GM18508 (cell line): Measurements from ENCODE around the gene SLC30A7.
A peak's percentile ranks its signal among the peaks of the same experiment; 100 is the strongest.

ENCODE experiments used
- ATAC-seq: cut with Tn5 transposase; IDR thresholded peaks from one replicate; pipeline ENCODE4 v1.9.1; 2021; ENCODE audit warnings: moderate number of reproducible peaks; ENCODE audit not compliant: insufficient read depth, unreplicated experiment

SLC30A7 gene

DNA sequence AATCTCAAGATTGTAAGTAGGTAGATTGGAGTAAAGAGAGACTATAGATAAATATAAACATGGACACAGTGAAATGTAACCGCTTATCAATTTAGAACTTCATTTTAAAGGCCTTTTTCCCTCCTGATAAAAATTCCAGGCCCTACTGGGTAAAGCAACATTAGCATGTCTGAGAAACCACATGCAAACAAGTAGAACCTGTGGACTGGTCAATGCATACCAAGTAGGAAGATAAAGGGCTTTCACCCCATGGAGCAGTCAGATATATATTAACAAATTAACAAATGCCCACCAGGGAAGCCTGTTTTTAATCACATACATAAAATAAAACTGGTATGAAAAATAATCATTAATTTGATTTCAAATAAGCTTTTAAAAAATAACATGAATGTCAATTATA lies 121.6 kb downstream of the SLC30A7 start:
- ATAC-seq = no peak

DNA sequence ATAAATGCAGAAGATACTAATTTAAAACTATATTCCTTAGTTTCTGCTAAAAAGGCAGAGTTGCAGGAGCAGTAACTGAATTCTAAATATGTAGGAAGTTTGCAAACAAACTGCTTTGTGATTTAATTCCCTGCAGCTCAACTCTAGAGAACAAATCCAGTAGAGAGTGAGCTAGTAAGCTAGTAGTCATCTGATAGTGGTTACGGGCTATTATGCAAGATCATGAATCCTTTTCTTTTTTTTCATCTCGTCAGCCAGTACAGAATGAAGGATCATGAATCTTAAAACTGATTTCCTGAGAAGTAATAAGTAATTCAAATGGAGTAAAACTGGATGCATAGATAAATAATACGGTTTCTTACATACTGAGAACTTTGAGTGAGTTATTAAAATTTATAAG lies 126.4 kb downstream of the SLC30A7 start:
- no peak for ATAC-seq

- peak; percentile 10 for ATAC-seq
These were observed 129.4 kb downstream of the SLC30A7 start for GRCh38 chr1:101025283-101025656.

DNA sequence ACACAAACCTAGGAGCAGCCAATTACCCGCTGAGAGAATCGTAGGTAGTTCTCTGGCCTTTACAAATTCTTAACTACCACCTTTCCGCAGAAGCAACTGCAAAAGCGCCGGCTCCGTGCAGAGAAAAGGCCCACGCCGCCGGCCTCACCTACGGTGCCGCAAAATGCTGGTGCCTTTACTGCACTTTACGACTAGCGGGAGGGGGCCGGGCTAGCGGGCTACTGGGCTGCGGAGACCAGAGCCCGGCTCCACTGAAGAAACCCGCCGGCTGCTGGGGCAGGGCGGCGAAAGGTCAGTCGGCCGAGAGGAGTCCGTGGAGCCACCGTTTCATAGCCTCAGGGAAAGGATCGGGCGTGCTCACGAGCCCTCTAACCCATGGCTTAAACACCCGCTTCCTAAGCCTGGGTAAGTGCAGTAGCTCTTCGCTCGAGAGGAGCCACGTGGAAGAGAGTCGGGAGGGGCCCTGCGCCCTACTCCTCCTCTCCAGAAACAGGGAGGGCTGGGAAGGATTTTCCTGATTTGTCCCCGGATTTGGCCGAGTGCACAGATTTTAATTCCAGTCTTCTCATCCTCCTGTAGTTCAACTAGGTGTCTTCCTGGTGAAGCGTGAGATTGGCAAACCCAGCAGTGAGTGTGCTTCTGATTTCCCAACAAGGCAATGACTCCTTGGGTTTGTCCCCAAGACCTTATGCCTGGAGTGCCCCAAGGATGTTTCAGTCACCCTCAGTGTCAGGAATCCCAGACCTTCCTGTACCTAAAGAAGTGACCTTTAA lies 130.0 kb downstream of the SLC30A7 start, which contains the start of gene DPH5:
Gene DPH5, minus strand, starts transcription at position 128 of the 773 bp plus-strand sequence. CDS start 341 bp downstream, outside the sequence.
- ATAC-seq = peak; percentile 59

- no peak for ATAC-seq
These were observed 130.5 kb downstream of the SLC30A7 start for GRCh38 chr1:101026430-101026788.

DNA sequence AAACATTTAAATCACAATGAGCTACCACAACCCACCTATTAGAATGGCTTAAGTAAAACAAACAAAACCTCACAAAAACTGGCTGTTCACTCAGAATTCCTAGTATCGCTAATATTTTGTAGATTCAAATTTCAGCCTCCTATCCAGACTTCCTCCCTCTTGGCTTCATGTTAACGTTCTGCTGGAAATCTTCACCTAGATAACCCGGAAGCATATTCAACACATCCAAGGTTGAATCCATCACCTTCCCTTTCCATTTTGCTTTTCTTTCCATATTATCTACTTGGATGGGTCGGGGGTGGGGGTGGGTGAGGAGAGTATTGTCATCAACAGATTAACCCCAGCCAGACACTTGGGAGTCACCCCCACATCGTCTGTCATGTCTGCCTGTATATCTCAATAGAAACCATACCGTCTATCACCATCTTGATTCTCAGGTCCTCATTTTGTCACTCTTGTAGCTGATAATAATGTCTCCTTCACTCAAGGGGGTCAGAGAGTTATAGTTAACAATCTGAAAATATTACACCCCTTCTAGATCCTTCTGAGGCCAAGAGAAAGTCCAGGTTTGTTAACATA lies 131.4 kb downstream of the SLC30A7 start:
- ATAC-seq = no peak

DNA sequence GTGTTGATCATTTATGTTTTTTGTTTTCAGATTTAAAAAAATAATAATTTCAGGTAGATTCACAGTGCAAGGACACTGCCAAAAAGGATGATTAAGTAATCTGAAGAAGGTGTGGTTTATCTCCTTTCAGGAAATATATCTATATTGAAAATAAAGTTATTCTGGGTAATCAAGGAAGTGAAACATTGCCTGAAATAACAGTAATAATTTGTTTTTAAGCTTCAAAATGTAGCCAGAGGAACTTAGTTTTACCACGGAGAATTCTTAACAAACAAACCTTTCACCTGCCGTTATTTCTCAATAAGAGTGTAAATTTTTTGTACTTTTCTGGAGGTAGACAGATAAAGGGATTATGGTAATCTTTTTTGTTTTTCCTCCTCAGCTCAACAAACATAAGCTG lies 132.6 kb downstream of the SLC30A7 start:
- no peak for ATAC-seq

DNA sequence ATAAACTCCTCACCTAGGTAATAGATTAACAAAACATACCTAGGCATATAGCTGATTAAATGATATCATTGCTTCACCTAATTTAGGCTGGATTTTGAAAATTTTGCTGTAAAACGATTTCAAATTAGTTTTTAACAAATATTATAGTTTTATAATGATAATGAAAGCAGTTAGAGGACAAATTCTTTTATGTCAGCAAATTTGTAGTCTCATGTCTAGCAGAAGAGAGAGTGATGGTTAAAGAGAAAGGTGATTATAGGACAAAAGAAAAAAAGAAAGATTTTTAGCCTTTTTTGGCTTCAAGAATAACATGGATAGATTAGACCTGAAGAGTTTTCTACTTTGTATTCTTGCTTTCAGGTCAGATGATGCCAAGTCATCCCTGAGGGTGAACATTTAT lies 133.3 kb downstream of the SLC30A7 start:
- no peak for ATAC-seq

- ATAC-seq = no peak
These were observed 135.0 kb downstream of the SLC30A7 start for GRCh38 chr1:101030881-101031280.
